NT2/D1 (cell line): ENCODE data around the gene CAPZB.

Source experiments
- DNase-seq: peaks from one replicate; pipeline ENCODE4 v3.0.0-alpha.2; 2011; ENCODE audit warnings: low read depth, low spot score
- H3K27me3 ChIP-seq: 2 replicates; pipeline ENCODE4 v1.6.0; 2011; ENCODE audit warnings: mild to moderate bottlenecking; ENCODE audit not compliant: insufficient read length, insufficient read depth
- H3K36me3 ChIP-seq: 2 replicates; pipeline ENCODE4 v1.6.1; 2011; ENCODE audit warnings: mild to moderate bottlenecking, low read length, mixed read lengths; ENCODE audit not compliant: insufficient read depth, insufficient read length
- H3K4me1 ChIP-seq: 2 replicates; pipeline ENCODE4 v1.5.1; 2011; ENCODE audit not compliant: insufficient read depth, insufficient read length
- H3K4me3 ChIP-seq: 2 replicates; pipeline ENCODE4 v1.5.1; 2011; ENCODE audit warnings: low read depth; ENCODE audit not compliant: insufficient read length
- H3K9ac ChIP-seq: 2 replicates; pipeline ENCODE4 v1.6.0; 2011; ENCODE audit warnings: low read depth; ENCODE audit not compliant: insufficient read length
- H3K9me3 ChIP-seq: 2 replicates; pipeline ENCODE4 v1.5.1; 2011; ENCODE audit warnings: mild to moderate bottlenecking, low read length; ENCODE audit not compliant: insufficient read depth
- SUZ12 ChIP-seq: IDR thresholded peaks from 2 replicates; pipeline ENCODE4 v1.6.1; 2011; ENCODE audit not compliant: insufficient read length, insufficient read depth; ENCODE audit errors: extremely low read depth
- YY1 ChIP-seq: IDR thresholded peaks from 2 replicates; pipeline ENCODE4 v1.6.1; 2011; ENCODE audit not compliant: insufficient read length, insufficient read depth
- ZNF274 ChIP-seq: IDR thresholded peaks from 2 replicates; pipeline ENCODE4 v1.6.1; 2011; ENCODE audit warnings: mild to moderate bottlenecking, low read depth, low read length

The CAPZB gene

GRCh38 chr1:19477284-19478249 is 7.8 kb downstream of the CAPZB start:
- Histone ChIP-seq H3K9me3 (no peaks in the 10 kb centered on the region), H3K4me1 (peaks cover 18% of the 10 kb centered on the region), H3K36me3 (peaks cover 69% of the 10 kb centered on the region), H3K27me3 (no peaks in the 10 kb centered on the region), H3K4me3 (no peak overlapping the region), H3K9ac (no peak overlapping the region)
- no peak for DNase-seq
- TF ChIP-seq SUZ12 (no peak), YY1 (no peak)

GRCh38 chr1:19476450-19477190 is 8.7 kb downstream of the CAPZB start:
- TF ChIP-seq SUZ12: no peak
- TF ChIP-seq YY1: no peak
- TF ChIP-seq ZNF274: no peak
- no peak overlapping the region for H3K4me3 ChIP-seq
- H3K27me3 ChIP-seq: no peaks in the 10 kb centered on the region
- DNase-seq: no peak
- no peaks in the 10 kb centered on the region for H3K9me3 ChIP-seq
- no peak overlapping the region for H3K9ac ChIP-seq
- peaks cover 20% of the 10 kb centered on the region for H3K4me1 ChIP-seq
- H3K36me3 ChIP-seq: peaks cover 74% of the 10 kb centered on the region

- TF ChIP-seq ZNF274 (no peak), YY1 (no peak), SUZ12 (no peak)
- H3K4me3 ChIP-seq: no peak overlapping the region
- peaks cover 68% of the 10 kb centered on the region for H3K36me3 ChIP-seq
- H3K4me1 ChIP-seq: peaks cover 13% of the 10 kb centered on the region
- DNase-seq: no peak
- no peaks in the 10 kb centered on the region for H3K27me3 ChIP-seq
- H3K9me3 ChIP-seq: no peaks in the 10 kb centered on the region
- H3K9ac ChIP-seq: no peak overlapping the region
These were observed 10.0 kb downstream of the CAPZB start for GRCh38 chr1:19475296-19475695.

- no peaks in the 10 kb centered on the region for H3K27me3 ChIP-seq
- H3K9ac ChIP-seq: no peak overlapping the region
- H3K4me3 ChIP-seq: no peak overlapping the region
- peaks cover 52% of the 10 kb centered on the region for H3K36me3 ChIP-seq
- no peaks in the 10 kb centered on the region for H3K9me3 ChIP-seq
- H3K4me1 ChIP-seq: peaks cover 4% of the 10 kb centered on the region
- DNase-seq: no peak
- TF ChIP-seq SUZ12 (no peak), ZNF274 (no peak), YY1 (no peak)
These were observed 13.2 kb downstream of the CAPZB start for GRCh38 chr1:19472174-19472573.

GRCh38 chr1:19469004-19469403 is 16.3 kb downstream of the CAPZB start:
- Histone ChIP-seq H3K9ac (no peak overlapping the region), H3K4me3 (no peak overlapping the region)

GRCh38 chr1:19468397-19468956 is 16.9 kb downstream of the CAPZB start:
- H3K4me3 ChIP-seq: no peak overlapping the region
- DNase-seq: no peak
- no peak for TF ChIP-seq YY1
- TF ChIP-seq SUZ12: no peak

More at GRCh38 chr1:19469004-19469403, 16.3 kb downstream of the CAPZB start:
- no peak for DNase-seq
- Histone ChIP-seq H3K4me1 (peaks cover 7% of the 10 kb centered on the region), H3K36me3 (peaks cover 45% of the 10 kb centered on the region), H3K9me3 (no peaks in the 10 kb centered on the region), H3K27me3 (no peaks in the 10 kb centered on the region)
- TF ChIP-seq SUZ12 (no peak), ZNF274 (no peak), YY1 (no peak)

More at GRCh38 chr1:19468397-19468956, 16.9 kb downstream of the CAPZB start:
- Histone ChIP-seq H3K9me3 (no peaks in the 10 kb centered on the region), H3K27me3 (no peaks in the 10 kb centered on the region), H3K9ac (no peak overlapping the region), H3K36me3 (peaks cover 41% of the 10 kb centered on the region), H3K4me1 (peaks cover 8% of the 10 kb centered on the region)
